ENCODE results near the gene UBE2E2.

- TF ChIP-seq CTCF (IDR thresholded peaks at IDR 0.05; ENCODE audit: low read depth, low read length, poor library complexity, severe bottlenecking): no peak
- TF ChIP-seq EZH2phosphoT487 (IDR thresholded peaks at IDR 0.05; ENCODE audit: borderline replicate concordance, low read length): no peak
Observed at GRCh38 chr3:23448998-23449537, 245.9 kb downstream of the UBE2E2 start.
